MG63 (cell line): ENCODE data around the gene UNC13C. TPM values are rescaled to one million over a fixed set of nuclear protein-coding genes. Genes with fewer than 3 reads are reported as not detected.

Experiments
- DNase-seq: peaks from one replicate; pipeline ENCODE4 v3.0.0-alpha.2; 2020
- H3K27me3 ChIP-seq: fragments of 250-450 bp; sonication (Bioruptor Pico); 2 replicates; pipeline ENCODE4 v1.5.1; 2020; ENCODE audit warnings: mild to moderate bottlenecking, moderate library complexity
- H3K36me3 ChIP-seq: fragments of 250-450 bp; sonication (Bioruptor Pico); 2 replicates; pipeline ENCODE4 v1.5.1; 2020; ENCODE audit warnings: mild to moderate bottlenecking, moderate library complexity
- H3K4me3 ChIP-seq: fragments of 250-450 bp; sonication (Bioruptor Pico); 2 replicates; pipeline ENCODE4 v1.5.1; 2020; ENCODE audit warnings: mild to moderate bottlenecking, moderate library complexity
- H3K9me3 ChIP-seq: fragments of 250-450 bp; sonication (Bioruptor Pico); 2 replicates; pipeline ENCODE4 v1.5.1; 2020; ENCODE audit warnings: mild to moderate bottlenecking, moderate library complexity
- total RNA-seq: library from RNA; depleted of rRNA; stranded (reverse); fragments of >200 nt; shearing (Covaris generic); gene quantifications from 2 replicates; pipeline ENCODE4 v1.2.3, GENCODE V29; 2014; ENCODE audit warnings: low replicate concordance

Gene UNC13C
- total RNA-seq, 1 experiment from 2014 or later = not detected

- Histone ChIP-seq H3K36me3 (no peaks in the 10 kb centered on the region), H3K27me3 (no peaks in the 10 kb centered on the region), H3K9me3 (no peaks in the 10 kb centered on the region), H3K4me3 (no peak overlapping the region)
- DNase-seq = no peak
Measured at GRCh38 chr15:54307252-54307902, 329.1 kb downstream of the UNC13C start.

GRCh38 chr15:54307926-54308325 lies 329.7 kb downstream of the UNC13C start:
- H3K27me3 ChIP-seq = no peaks in the 10 kb centered on the region

GRCh38 chr15:54312528-54312927 lies 334.3 kb downstream of the UNC13C start:
- Histone ChIP-seq H3K9me3 (no peaks in the 10 kb centered on the region), H3K36me3 (no peaks in the 10 kb centered on the region), H3K4me3 (no peak overlapping the region), H3K27me3 (no peaks in the 10 kb centered on the region)
- DNase-seq = no peak

More at GRCh38 chr15:54307926-54308325, 329.7 kb downstream of the UNC13C start:
- no peaks in the 10 kb centered on the region for H3K36me3 ChIP-seq
- no peak for DNase-seq
- H3K4me3 ChIP-seq = no peak overlapping the region
- H3K9me3 ChIP-seq = no peaks in the 10 kb centered on the region

- no peaks in the 10 kb centered on the region; the same call in 1 of the 2 replicates for H3K27me3 ChIP-seq
- no peak overlapping the region for H3K4me3 ChIP-seq
- no peaks in the 10 kb centered on the region for H3K9me3 ChIP-seq
- DNase-seq = no peak
- H3K36me3 ChIP-seq = no peaks in the 10 kb centered on the region
Measured at GRCh38 chr15:54321426-54321825, 343.2 kb downstream of the UNC13C start.

- Histone ChIP-seq H3K9me3 (no peaks in the 10 kb centered on the region), H3K36me3 (no peaks in the 10 kb centered on the region), H3K27me3 (no peaks in the 10 kb centered on the region; the same call in 1 of the 2 replicates), H3K4me3 (no peak overlapping the region)
- no peak for DNase-seq
Measured at GRCh38 chr15:54322341-54322740, 344.1 kb downstream of the UNC13C start.

- H3K9me3 ChIP-seq = no peaks in the 10 kb centered on the region
- no peaks in the 10 kb centered on the region for H3K36me3 ChIP-seq
- no peak overlapping the region for H3K4me3 ChIP-seq
- DNase-seq = no peak
- H3K27me3 ChIP-seq = peaks cover 2% of the 10 kb centered on the region; the same call in 1 of the 2 replicates
Measured at GRCh38 chr15:54345301-54345700, 367.1 kb downstream of the UNC13C start.

- DNase-seq = no peak
- peaks cover 2% of the 10 kb centered on the region; the same call in 1 of the 2 replicates for H3K27me3 ChIP-seq
- no peak overlapping the region for H3K4me3 ChIP-seq
- H3K36me3 ChIP-seq = no peaks in the 10 kb centered on the region
- no peaks in the 10 kb centered on the region for H3K9me3 ChIP-seq
Measured at GRCh38 chr15:54345827-54346226, 367.6 kb downstream of the UNC13C start.

- H3K36me3 ChIP-seq = no peaks in the 10 kb centered on the region
- peaks cover 2% of the 10 kb centered on the region; the same call in 1 of the 2 replicates for H3K27me3 ChIP-seq
- H3K4me3 ChIP-seq = no peak overlapping the region
- DNase-seq = no peak
- no peaks in the 10 kb centered on the region for H3K9me3 ChIP-seq
Measured at GRCh38 chr15:54347082-54347827, 369.0 kb downstream of the UNC13C start.

GRCh38 chr15:54353726-54354125 lies 375.5 kb downstream of the UNC13C start:
- Histone ChIP-seq H3K27me3 (no peaks in the 10 kb centered on the region), H3K36me3 (no peaks in the 10 kb centered on the region), H3K4me3 (no peak overlapping the region), H3K9me3 (no peaks in the 10 kb centered on the region)
- no peak for DNase-seq

GRCh38 chr15:54354341-54354740 lies 376.1 kb downstream of the UNC13C start:
- Histone ChIP-seq H3K9me3 (no peaks in the 10 kb centered on the region), H3K4me3 (no peak overlapping the region), H3K36me3 (no peaks in the 10 kb centered on the region), H3K27me3 (no peaks in the 10 kb centered on the region)
- no peak for DNase-seq

- H3K9me3 ChIP-seq = peaks cover 2% of the 10 kb centered on the region; the same call in 1 of the 2 replicates
- DNase-seq = no peak
- no peaks in the 10 kb centered on the region for H3K27me3 ChIP-seq
- H3K36me3 ChIP-seq = no peaks in the 10 kb centered on the region
- no peak overlapping the region for H3K4me3 ChIP-seq
Measured at GRCh38 chr15:54364961-54365360, 386.7 kb downstream of the UNC13C start.

- no peaks in the 10 kb centered on the region for H3K9me3 ChIP-seq
- H3K27me3 ChIP-seq = no peaks in the 10 kb centered on the region
- DNase-seq = no peak
- no peak overlapping the region for H3K4me3 ChIP-seq
- no peaks in the 10 kb centered on the region for H3K36me3 ChIP-seq
Measured at GRCh38 chr15:54373332-54373731, 395.1 kb downstream of the UNC13C start.

- DNase-seq = no peak
- no peak overlapping the region for H3K4me3 ChIP-seq
- H3K27me3 ChIP-seq = no peaks in the 10 kb centered on the region
- H3K36me3 ChIP-seq = no peaks in the 10 kb centered on the region
- no peaks in the 10 kb centered on the region for H3K9me3 ChIP-seq
Measured at GRCh38 chr15:54374184-54374952, 396.1 kb downstream of the UNC13C start.

- no peaks in the 10 kb centered on the region for H3K36me3 ChIP-seq
- H3K9me3 ChIP-seq = no peaks in the 10 kb centered on the region
- DNase-seq = no peak
- 0 out of 2 replicates have a peak, but pooled peaks cover 2% of the 10 kb centered on the region for H3K27me3 ChIP-seq
- no peak overlapping the region for H3K4me3 ChIP-seq
Measured at GRCh38 chr15:54387799-54388198, 409.6 kb downstream of the UNC13C start.

GRCh38 chr15:54388746-54389145 lies 410.5 kb downstream of the UNC13C start:
- Histone ChIP-seq H3K9me3 (no peaks in the 10 kb centered on the region), H3K36me3 (no peaks in the 10 kb centered on the region), H3K4me3 (no peak overlapping the region), H3K27me3 (0 out of 2 replicates have a peak, but pooled peaks cover 2% of the 10 kb centered on the region)
- DNase-seq = no peak

- no peaks in the 10 kb centered on the region for H3K9me3 ChIP-seq
- H3K27me3 ChIP-seq = no peaks in the 10 kb centered on the region
- DNase-seq = no peak
- no peak overlapping the region for H3K4me3 ChIP-seq
- no peaks in the 10 kb centered on the region for H3K36me3 ChIP-seq
Measured at GRCh38 chr15:54410481-54410880, 432.2 kb downstream of the UNC13C start.

- no peak overlapping the region for H3K4me3 ChIP-seq
- no peaks in the 10 kb centered on the region for H3K36me3 ChIP-seq
- H3K27me3 ChIP-seq = no peaks in the 10 kb centered on the region; the same call in 1 of the 2 replicates
- DNase-seq = no peak
- no peaks in the 10 kb centered on the region for H3K9me3 ChIP-seq
Measured at GRCh38 chr15:54424171-54424570, 445.9 kb downstream of the UNC13C start.
